WTC11 (cell line): ENCODE results near the gene ZNF121.

Experiments used
- ATF2 ChIP-seq: sonication (generic); formaldehyde crosslinking; IDR thresholded peaks from 2 replicates; pipeline ENCODE4 v1.8.1; 2022; ENCODE audit warnings: low read depth, missing genetic modification reagents, borderline replicate concordance
- ATF3 ChIP-seq: sonication (generic); formaldehyde crosslinking; conservative IDR thresholded peaks from 2 replicates; pipeline ENCODE4 v1.8.1; 2022; ENCODE audit warnings: mild to moderate bottlenecking, missing genetic modification reagents
- CTCF ChIP-seq: fragments of 200-600 bp; IDR thresholded peaks from 2 replicates; pipeline ENCODE4 v1.8.0; 2022; ENCODE audit warnings: antibody characterized with exemption
- NFATC4 ChIP-seq: fragments of 250-450 bp; sonication (Bioruptor Pico); IDR thresholded peaks from 2 replicates; pipeline ENCODE4 v1.9.0; 2021; ENCODE audit warnings: mild to moderate bottlenecking
- NR2C2 ChIP-seq: sonication (generic); formaldehyde crosslinking; IDR thresholded peaks from 2 replicates; pipeline ENCODE4 v1.8.0; 2022; ENCODE audit warnings: mild to moderate bottlenecking, missing genetic modification reagents
- NR3C1 ChIP-seq: sonication (generic); formaldehyde crosslinking; conservative IDR thresholded peaks from 2 replicates; pipeline ENCODE4 v1.8.1; 2023; ENCODE audit warnings: low read depth, mild to moderate bottlenecking, missing genetic modification reagents
- USF2 ChIP-seq: sonication (generic); formaldehyde crosslinking; IDR thresholded peaks from 2 replicates; pipeline ENCODE4 v1.8.1; 2023; ENCODE audit warnings: mild to moderate bottlenecking, missing genetic modification reagents, moderate library complexity
- ZBTB21 ChIP-seq: sonication (generic); formaldehyde crosslinking; IDR thresholded peaks from 2 replicates; pipeline ENCODE4 v1.8.1; 2023; ENCODE audit warnings: mild to moderate bottlenecking, missing genetic modification reagents, borderline replicate concordance
- ZNF121 ChIP-seq: sonication (generic); formaldehyde crosslinking; IDR thresholded peaks from 2 replicates; pipeline ENCODE4 v1.8.0; 2023; ENCODE audit warnings: missing genetic modification reagents

GRCh38 chr19:9547870-9548269 is 36.4 kb downstream of the ZNF121 start:
- TF ChIP-seq NR3C1 (CRISPR knock-in tag) (no peak), ATF3 (CRISPR knock-in tag) (no peak), CTCF (no peak), ZBTB21 (CRISPR knock-in tag) (no peak), USF2 (CRISPR knock-in tag) (no peak), NFATC4 (CRISPR knock-in tag) (no peak), ZNF121 (CRISPR knock-in tag) (no peak), NR2C2 (no peak), ATF2 (CRISPR knock-in tag) (no peak)
